SKM-1 treated with dmso at 0.1 percent for 144 hours (cell line): Measurements from ENCODE around the gene FES.
"Not testable (repeated sequence)": the region's sequence is repeated elsewhere in the genome, so short reads cannot be mapped to it uniquely, and the experiment has no call there.

Experiments
- DNase-seq: peaks from one replicate; lab custom pipeline; 2025; ENCODE audit not compliant: unreplicated experiment; lab: John Stamatoyannopoulos, UW

The FES gene

DNA sequence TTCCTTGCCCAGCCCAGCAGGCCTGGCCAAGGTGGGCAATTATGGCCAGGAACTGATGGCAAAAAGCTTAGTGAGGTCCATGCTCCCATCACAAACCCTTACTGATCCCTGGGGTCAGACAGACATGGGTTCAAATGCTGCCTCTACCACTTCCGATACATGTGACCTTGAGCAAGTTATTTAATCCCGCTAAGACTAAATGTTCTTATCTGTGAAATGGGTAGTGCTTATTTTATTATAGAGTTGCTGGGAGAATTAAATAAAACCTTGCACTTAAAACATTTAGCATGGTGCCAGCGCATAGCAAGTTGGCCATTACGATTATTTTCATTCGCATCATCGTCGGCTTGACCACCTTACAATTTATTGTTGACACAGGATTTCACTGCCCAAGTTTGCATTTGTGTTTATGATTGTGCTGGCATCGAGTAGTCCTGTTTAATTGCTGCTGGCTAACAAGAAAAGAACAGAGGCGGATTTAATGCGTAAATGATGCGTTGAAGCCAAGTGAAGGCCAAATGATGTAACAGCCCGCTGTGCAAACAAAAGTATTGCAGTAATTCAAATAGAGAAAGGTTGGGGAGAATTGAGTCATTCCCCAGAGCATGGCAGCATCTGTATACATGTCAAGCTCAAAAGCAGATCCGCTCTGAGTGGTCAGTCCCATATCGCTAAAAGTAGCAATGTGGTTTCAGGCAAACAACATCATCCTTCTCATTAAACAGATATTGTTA lies 23.2 kb upstream of the FES start:
- DNase-seq = no peak

DNA sequence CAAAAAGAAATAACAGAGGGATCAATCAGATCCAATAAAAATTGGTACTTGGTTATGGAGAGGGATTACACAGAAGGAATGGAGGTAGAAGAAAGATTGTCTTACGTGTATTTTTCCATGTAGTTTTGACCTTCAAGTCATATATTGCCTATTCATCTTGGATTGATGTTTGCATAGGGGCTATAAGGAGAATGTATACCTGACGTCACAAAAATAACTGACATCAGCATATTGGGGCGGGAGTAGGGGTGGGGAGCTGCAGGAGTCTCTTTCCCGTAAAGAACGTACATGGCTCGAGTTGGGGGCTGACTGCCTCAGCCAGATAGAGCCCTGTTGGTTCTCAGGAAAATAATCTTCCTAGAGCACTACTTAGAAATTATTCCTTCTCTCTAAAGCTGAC lies 21.8 kb upstream of the FES start:
- no peak for DNase-seq

GRCh38 chr15:90862964-90863778 lies 21.1 kb upstream of the FES start:
- DNase-seq = peak; percentile 79

- DNase-seq = no peak
Measured at GRCh38 chr15:90863987-90864386, 20.3 kb upstream of the FES start.

DNA sequence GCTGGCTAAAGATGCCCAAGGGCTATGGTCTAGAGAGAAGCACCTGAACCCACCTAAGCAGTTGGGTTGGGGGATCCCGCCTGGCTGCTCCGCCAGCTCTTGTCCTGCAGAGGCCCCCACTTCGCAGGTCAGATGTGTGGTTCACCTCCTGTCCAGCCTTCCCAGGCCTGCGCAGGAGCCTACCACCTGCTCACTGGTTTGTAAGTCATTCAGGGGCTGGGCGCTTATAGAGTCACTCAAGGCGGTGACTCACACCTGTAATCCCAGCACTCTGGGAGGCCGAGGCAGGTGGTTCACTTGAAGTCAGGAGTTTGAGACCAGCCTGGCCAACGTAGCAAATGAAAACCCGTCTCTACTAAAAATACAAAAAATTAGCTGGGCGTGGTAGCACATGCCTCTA lies 19.8 kb upstream of the FES start:
- DNase-seq = no peak

DNA sequence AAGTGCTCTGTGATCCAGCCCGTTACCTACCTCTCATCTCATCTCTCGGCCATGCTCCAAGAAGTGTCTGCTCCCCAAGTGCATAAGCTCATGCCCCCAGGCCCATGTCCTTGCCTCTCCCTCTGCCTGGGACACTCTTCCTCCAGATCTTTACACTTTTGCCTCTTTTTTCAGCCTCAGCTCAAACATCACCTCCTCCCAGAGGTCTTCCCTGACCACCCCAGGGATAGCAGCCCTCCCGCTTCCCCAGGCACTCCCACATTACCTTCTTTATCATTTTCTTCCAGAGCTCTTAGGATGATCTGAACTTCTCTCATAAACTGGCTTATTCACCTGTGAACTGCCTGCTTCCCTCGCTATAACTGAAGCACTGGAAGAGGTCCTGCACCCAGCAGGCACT lies 18.6 kb upstream of the FES start:
- DNase-seq = no peak

- DNase-seq = no peak
Measured at GRCh38 chr15:90866161-90866715, 18.1 kb upstream of the FES start.

DNA sequence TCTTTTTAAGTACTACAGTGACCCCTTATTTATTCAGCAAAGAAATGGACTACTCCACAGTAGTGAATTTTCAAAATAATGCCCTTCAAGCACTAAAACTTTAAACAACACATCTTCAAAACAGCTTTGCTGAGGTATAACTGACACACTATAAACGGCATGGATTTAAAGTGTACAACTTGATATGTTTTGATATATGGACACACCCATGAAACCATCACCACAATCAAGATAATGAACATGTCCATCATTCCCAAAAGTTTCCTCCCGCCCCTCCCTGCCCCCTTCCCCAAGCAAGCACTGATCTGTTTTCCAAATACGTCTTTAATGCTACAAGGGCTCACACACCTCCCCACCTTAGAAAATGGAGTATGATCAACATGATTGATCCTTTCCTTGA lies 17.5 kb upstream of the FES start:
- no peak for DNase-seq

- DNase-seq = no peak
Measured at GRCh38 chr15:90868261-90868689, 16.0 kb upstream of the FES start, which contains the start of gene FURIN. Gene FURIN (plus strand): TSS chr15:90868588. CDS start chr15:90875741, 7,153 bp downstream.

- DNase-seq = no peak
Measured at GRCh38 chr15:90869140-90869541, 15.2 kb upstream of the FES start.

DNA sequence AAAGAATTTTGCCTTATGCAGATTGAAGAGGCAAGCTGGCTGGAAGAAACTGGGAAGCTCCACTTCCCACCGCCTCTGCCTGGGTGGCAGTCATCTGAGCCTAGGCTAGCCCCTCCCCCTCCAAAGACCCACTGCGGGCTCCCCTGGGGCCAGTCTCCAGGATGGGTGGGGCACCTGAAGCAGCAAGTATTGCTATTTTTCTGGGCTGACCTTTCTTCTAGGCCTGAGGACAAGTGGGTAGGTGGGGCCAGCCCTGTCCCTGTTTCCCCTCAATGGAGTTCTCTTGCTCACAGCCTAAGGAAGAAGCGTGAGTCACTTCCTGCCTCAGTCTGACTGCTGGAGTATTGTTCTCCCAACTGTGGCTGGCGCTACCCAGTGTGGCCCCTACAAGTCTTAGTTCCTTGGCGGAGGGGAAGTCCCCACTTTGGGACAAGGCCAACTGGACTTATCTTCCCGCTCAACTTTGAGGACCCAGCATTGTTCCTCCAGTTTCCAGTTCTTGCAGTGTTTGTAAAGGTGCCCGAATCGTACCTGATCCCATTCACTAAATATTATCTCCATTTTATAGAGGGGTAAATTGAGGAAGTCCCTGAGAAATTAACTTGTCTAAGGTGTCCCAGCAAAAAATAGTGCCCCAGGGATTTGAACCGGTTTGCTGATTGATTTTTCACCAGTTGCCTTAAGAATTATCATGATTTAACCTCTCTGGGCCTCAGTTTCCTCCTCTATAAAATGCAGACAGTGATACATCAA lies 14.5 kb upstream of the FES start:
- peak; percentile 88 for DNase-seq

DNA sequence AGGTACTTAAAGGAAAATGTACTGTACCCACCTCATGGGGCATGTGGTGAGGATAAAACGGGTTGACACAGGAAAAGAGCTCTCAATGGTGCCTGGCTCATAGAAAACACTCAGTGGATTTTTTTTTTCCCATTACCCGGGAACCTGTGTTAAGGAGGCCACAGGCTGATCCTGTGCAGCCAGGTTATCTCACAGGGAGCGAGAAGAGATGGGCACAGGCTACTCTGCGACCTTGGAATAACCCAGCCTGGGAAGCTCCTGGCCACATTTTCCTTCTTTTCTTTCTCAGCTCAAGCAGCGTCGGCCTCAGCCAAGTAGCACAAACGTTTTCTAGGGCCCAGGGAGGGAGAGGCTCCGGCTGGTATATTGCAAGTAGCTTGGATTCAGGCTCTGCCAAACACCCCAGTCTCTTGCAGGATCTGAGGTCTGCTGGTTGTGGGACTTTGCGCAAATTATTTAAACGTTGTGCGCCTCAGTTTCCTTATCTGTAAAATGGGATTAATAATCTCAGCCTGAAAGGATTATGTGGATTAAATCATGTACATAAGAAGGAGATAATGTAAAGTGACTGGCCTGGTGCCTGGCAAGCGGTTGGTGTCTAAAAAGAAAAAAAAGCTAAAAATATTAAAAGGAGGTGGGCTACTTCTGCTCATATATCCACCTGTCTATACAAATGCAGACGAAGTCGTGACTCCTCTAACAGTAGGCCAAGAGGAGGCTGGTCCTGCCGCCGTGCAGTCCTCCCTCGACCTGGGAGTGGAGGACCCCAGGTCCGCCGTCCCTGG lies 13.8 kb upstream of the FES start:
- no peak for DNase-seq

DNA sequence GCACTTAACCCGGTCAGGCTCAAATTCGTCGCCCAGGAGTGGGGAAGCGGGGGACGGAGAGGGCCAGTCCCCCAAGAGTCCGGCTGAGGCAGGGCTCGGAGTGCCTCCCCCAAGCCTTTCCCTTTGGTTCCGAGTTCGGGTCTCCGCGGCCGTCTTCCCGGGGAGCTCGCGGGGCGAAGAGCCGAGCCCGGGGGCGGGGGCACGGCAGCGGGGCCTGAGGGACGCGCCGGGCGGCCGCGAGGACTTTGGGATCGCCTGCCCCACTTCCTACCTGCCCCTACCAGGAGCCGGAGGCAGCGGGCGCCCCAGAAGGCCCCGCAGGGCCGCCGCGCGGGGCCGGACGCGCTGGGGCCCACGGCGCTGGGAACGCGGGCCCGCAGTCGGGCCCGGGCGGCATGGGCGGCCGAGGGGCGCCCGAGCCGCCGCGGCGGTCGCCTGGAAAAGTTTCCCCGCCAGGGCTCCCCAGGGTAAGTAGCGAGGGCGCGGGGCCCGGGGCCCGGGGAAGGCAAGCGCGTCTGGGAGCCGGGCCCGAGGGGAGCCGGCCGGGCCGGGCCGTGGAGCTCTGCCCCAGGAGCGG lies 13.1 kb upstream of the FES start:
- DNase-seq = no peak

GRCh38 chr15:90871716-90872485 lies 12.4 kb upstream of the FES start:
- DNase-seq = no peak

DNA sequence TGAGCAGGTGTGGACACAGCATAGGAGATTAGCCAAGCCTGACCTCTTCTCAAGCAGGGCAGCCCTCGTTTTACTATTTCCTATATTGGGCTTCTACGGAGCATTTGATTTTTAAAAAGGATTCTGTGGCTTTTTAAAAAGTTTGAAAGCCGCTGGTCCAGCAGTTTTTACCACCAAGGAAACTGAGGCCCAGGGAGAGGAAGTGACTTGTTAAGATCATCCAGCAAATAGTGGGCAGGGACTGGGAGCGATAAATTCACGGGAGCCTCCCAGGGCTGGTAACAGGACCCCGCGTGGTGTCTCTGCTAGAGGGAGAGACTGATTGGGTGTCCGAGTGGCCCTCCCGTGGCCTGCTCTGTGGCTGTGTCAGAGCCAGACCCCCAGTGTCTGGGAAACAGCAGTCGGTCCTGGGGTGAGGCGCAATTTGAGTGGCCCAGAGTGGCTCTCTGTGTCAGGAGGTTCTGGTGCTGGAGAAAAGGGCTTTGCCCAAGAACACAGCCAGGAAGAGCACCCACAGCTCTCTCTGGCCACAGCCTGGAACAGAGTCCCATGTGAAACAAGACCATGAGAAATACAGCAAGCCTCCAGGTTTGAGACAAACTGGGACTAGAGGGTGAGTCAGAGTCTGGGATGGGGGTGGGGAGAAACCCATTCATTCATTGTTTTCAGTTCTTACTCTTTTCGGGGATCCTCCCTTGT lies 11.7 kb upstream of the FES start:
- DNase-seq = no peak

DNA sequence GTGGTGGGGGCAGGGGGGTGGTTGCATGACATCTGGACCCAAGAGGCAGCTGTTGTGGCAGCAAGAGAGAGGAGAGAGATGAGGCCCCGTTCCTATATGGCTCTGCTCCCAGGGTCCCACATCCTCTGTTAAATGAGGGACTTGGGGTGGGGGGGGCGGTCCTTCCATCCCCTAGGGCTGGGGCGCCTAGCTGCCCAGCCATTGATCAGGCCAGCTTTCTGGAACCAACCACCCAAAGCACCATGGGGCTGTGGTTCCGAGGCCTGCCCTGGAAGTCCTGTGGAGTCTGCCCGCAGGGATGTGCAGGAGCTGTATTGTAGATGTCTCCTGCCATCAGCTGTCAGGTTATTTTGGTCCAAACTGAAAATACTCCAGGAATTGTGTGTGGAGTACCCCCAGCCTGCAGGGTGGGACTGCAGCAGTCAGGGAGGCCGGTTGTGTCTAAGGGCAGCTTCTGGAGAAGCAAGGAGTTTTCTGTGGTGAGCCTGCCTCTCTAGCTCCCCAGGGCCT lies 10.8 kb upstream of the FES start:
- no peak for DNase-seq

DNA sequence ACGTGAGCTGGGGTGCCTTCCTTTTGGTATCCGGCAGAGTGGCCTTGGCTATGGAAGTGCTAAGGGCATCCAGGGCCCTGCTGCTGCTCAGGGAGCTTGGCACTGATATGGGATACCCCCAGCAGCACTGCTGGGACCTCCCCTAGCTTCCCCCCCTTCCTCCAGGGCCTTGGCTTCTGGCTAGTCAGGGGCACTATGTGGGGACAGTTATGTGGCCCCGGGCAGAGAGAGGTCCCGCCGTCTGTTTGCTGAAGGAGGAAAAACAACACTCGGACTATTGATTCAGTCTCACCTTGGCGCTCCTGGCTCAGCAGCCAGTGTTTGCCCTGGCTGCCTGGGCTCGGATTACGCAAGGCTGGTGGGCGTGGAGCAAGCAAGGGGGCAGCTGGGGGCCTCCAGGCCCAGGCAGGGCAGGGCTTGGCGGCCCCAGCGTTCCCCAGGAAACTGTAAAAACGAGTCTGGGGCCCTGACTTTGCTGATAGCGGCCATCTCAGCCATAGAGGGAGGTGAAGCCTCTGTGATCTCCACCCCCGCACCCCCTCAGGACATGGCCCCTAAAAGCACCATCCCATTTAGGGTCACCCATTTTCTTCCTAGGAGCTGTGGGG lies 10.2 kb upstream of the FES start:
- no peak for DNase-seq

DNA sequence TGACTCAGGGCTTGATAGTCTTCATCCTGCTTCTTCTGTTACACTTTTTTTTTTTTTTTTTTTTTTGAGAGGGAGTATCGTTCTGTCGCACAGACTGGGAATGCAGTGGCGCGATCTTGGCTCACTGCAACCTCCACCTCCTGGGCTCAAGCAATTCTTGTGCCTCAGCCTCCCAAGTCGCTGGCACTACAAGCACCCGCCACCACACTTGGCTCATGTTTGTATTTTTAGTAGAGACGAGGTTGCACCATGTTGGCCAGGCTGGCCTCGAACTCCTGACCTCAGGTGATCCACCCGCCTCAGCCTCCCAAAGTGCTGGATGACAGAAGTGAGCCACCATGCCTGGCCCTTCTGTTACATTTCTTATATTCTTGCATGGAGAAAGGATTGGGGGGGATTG lies 9.3 kb upstream of the FES start:
- DNase-seq = not testable (repeated sequence)
